NCI-H69 (cell line): ENCODE results near the gene BMP10.

Source experiments
- DNase-seq: peaks from one replicate; lab custom pipeline; 2025; lab: John Stamatoyannopoulos, UW

BMP10 gene

GRCh38 chr2:68889500-68889899 is 18.3 kb upstream of the BMP10 start:
- DNase-seq = no peak

GRCh38 chr2:68889021-68889420 is 17.8 kb upstream of the BMP10 start:
- DNase-seq = no peak

DNA sequence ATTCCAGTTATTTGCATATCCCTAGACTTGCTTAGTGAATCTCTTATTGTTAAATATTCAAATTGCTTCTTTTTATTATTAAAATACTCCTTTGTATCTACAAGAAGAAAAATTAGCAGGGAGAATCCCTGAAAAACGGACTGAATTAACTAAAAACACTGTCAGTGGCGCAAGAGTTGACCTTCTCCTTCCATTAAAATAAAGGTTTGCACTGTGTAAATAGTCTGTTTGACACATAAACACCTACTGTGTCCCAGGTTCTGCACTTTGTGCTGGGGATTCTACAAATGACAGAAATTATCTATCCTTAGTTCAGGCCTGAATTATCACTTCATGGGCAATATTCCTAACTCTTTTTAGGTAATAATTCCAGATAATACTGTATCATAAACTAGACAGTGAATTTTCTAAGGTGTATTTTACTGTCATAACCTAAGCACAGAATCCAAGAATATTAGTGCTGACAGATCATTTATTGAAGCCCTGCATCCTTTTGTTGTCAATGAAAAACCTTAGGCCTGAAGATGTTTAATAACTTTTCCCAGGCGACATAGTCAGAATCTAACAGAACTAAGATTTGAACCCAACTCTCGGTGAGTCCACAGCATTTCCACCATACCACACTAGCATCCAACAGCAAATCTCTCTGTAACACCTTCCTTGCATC is 17.0 kb upstream of the BMP10 start:
- DNase-seq = no peak

DNA sequence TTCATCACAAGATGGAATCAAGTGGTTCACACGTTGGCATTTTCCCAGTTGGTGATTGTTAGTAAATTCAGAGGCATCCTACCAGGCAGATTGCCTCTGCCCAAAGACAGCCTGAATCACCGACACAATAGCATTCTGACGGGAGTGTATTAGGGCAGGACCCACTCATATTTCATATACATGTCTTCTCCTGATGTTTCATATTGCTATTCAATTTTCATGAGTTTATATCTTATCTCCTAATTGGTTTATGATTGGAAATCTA is 14.5 kb upstream of the BMP10 start:
- DNase-seq = no peak

DNA sequence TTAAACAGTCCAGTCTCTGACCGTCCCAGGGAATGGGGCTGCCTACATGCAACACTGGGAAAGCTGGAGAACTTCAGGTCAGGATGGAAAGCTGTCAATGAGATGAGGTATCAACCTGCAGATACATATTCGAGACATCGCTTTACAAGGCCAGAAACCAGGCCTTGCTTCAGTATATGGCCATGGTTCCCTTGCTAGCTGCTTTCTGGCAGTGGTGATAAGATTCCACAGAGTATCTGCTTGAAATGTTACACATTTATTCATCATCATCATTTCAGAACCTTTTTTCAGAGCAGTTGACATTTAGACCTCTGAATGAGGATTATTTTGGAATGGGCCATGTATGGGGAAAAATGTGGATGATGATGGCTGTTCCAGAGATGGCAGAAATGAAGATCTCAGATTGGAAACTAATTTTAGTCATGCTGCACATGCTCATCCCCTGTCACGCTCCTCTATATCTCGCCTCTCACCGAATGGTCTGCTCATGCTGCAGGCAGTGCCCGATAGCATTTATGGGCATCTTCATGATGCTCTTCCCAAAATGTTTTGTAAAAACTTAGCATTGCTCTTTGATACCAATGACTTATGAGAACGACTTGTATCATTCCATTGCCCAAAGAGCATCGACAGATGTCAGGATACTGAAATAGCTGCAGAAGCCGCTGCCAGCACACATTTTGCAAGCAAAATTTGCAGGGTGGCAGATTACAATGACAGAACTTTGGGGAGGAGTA is 14.0 kb upstream of the BMP10 start:
- DNase-seq = no peak

DNA sequence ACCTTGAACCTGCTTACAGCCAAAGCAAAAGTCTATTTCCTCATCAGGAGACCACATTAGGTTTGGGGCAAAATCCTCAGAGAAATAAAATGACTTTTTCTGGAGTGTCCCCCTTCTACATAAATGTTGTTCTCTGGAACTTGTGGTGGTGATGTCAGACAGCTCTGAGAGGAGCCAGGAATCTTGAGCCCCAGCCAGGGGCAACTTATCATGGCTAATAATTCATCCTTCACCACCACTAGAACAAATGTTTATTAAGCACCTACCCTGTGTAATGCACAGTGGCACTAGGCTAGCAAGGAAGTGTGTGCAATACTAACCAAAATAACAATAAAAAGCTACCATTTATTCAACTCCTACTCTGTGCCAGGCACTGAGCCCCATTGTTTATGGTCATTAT is 9.0 kb upstream of the BMP10 start:
- no peak for DNase-seq

DNA sequence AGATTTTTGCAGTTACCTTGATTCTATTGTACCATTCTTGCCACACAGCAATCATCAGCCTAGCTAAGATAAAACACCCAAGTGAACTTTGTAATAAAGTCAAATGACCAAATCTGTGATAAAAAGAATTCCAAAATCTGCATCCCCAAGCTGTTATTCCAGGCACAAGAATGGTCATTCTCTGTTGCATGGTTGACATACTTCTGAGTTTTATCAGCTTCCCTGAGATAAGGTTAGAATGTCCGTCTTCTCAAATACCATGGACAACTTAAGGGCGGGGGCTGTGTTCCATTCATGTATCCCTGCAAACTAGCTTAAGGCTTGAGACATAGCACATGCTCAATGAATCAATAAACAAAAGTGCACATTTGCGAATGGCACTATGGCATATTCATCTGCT is 8.1 kb upstream of the BMP10 start:
- no peak for DNase-seq

DNA sequence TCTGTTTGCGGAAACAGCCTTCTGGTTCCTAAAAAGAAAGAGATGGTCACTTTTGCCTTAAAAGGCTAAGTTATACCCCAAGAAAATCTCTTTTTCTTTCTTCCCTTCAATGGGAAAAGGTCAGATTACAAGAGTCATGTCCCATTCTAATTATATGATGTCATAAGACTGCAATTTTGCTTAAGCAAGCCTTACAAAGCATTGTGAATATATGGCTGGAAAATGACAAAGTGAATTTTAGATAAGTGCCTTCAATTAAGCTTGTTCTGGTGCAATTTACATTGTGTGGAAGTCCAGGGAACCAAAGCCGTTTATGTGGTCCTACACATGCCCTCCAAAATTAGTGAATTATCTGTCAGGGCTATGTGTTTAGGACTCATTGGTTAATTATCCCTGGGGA is 7.6 kb upstream of the BMP10 start:
- DNase-seq = no peak

GRCh38 chr2:68878071-68878711 is 7.0 kb upstream of the BMP10 start:
- no peak for DNase-seq

- no peak for DNase-seq
Measured at GRCh38 chr2:68877079-68877772, 6.0 kb upstream of the BMP10 start.

GRCh38 chr2:68870215-68870614 is 982 bp downstream of the BMP10 start:
- DNase-seq = peak; percentile 5

- DNase-seq = no peak
Measured at GRCh38 chr2:68865108-68865507, 6.1 kb downstream of the BMP10 start.

GRCh38 chr2:68863996-68864395 is 7.2 kb downstream of the BMP10 start:
- DNase-seq = no peak

DNA sequence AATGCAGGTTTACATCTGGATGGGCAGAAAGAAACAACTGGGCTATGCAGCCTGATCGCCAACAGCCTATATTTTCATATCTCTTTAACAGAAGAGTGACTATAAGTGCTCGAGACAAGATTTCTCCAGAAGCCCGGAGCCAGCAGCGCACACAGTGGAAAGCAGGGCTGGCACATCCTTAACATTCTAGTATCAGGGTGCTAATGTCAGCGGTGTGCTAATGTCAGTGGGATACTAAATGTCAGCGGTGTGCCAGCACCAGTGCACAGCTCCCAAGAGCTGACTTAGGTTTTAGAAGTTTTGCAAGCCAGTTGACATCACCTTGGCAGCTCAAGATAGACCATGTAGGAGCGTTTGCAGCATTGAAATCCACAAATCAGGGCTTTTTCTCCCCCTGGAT is 8.3 kb downstream of the BMP10 start:
- DNase-seq = no peak

GRCh38 chr2:68861330-68861729 is 9.9 kb downstream of the BMP10 start:
- no peak for DNase-seq

DNA sequence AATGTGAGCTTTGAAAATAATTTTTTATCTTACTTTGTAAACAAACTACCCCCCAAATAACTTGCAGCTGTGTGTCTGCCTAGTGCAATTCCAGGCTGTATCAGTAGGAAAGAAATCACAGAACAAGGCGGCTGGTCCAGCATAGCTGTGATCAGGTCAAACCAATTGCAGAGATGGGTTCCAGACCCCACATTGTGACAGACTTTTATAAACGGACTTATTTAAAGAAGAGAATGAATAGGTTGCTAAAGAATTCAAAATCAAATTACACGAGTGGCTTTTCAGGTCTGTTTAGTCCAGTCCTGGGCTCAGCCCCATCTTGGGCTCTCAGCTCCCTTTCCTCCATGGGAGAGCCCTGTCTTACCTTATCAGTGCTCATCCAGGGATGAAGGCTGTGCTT is 11.1 kb downstream of the BMP10 start:
- no peak for DNase-seq

DNA sequence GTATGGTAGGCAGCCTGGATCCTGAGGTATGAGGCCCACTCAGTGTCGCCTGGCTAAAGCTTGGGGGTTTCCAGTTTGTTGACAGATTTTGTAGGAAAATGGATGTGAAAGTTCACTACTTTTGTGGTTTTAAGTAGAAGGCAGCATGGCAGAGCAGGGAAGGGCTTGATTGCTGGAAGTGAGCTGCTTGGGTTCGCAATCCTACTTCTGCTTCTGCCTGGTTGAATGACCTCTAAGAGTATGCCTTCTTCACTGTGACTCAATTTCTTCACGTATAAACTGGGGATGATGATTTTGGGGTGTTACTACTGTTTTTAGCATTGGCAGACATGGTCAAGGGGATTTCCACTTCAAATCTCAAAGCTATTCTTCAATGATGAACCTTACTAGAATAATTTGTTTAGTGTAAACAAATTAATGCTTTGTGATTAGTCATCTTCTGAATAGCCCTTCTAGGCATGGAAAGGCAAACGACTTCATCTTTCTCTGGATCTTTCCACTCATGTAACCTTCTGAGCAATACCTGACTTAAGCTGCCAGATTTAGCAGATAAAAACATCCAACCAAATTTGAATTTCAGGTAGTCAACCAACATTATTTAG is 13.2 kb downstream of the BMP10 start:
- DNase-seq = no peak

DNA sequence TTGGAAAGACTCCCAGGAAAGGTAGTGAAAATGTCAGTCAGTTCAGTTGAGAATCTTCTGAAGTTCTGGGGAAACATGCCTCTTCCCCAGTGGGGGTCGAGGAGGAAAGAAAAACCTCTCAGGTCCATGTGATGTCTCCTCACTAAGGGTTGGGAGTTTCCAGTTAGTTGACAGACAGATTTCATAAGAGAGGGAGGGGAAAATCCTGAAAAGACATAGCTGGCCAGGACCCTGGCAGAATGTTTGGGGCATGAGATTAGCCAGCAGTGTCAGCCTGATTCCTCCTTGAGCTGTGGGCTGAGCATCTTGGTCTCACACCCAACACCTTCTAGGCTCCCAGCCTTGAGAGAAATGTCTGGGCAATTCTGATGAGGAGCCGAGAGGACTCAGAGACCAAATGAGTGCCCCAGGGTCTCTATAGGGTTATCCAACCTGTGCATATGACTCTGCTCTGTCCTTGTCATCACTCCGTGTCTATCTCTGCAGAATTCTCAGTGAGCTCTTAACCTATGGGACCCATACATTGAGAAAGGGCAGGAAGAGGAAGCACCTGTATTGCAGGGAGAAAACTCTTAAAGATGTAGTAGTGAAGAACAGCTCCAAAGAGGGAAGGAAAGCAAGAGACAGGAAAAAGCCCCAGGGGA is 13.9 kb downstream of the BMP10 start:
- DNase-seq = no peak

DNA sequence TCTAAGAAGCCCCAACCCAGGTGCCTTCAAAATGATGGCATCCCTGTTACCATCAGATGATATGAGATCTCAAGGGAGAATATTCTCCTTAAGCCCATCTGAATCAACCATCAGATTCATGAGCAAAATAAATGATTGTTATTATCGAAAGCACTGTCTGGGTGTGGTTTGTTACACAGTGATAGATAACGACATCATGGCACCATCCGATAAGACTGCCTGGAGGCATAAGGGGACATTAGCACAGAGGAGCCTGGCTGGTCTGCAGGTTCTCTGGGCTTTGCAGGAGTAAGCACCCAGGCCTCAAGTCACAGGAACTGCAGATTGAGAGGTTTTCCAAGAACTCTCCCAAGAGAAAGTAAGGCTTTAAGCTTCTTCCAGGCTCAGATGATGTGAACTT is 15.6 kb downstream of the BMP10 start:
- no peak for DNase-seq

DNA sequence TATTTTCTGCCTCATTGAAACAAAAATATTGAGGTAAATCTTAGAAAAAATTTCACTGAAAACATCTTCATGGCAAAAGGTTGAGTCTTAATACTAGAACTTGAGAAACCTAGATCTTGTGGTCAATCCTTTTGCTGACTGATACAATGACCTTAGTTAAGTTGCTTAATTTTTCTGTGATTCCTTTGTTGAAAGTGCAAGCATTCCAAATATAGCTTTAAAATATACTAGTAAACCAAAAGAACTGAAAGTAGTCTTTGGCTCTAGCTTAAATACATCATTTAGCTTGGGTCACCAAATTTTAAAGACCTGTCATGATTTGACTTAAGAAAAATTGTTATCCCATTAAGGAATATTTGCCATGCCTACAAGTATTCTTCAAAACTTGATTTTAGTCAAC is 16.7 kb downstream of the BMP10 start:
- no peak for DNase-seq

DNA sequence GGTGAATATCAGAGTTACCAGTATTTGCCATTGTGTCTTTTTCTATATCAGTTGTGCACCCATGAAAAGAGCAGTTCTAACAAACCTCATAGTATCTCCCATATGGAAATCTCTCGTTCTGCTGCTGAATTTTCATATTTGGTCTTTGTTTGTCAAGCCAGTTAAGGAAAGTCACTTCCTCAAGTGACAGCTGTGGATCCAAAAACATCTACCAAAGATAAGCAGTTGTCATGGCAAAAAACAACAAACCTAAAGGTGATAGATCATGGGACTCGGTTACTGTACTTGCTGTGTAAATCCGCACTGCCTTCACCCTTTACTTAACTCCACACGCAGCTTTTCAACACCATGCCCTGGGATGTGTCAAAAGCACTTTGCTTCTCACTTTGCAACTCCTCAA is 17.3 kb downstream of the BMP10 start:
- no peak for DNase-seq

DNA sequence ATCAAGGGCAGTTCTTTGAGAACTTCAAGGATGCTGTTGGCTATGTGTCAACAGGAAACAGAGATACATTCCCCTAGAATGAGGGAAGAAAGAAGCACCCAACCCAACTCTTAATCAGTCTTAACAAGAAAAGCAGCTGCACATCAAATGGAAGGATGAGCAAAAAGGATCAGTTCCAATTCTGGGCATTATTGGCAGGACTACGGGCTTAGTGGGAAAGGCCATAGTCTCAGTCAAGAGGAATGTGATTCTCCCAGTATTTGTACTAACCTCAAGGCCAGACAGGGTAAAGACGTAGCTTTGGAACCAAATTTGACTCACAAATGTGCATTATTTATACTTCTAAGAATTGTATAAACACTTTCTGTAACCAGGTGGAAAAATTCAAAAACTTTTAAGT is 18.2 kb downstream of the BMP10 start:
- no peak for DNase-seq
